Stimulated activated CD8-positive, alpha-beta memory T cell treated with anti-CD3 and anti-CD28 coated beads, Interleukin-15, amount 100 ng/mL, for 24 hours (primary cell): ENCODE data around the gene CCDC158.
"Not testable (repeated sequence)": the region's sequence is repeated elsewhere in the genome, so short reads cannot be mapped to it uniquely, and the experiment has no call there.

Experiments used
- DNase-seq: peaks from one replicate; pipeline ENCODE4 v3.0.0-alpha.2; 2020; ENCODE audit warnings: low read depth

CCDC158 gene

DNA sequence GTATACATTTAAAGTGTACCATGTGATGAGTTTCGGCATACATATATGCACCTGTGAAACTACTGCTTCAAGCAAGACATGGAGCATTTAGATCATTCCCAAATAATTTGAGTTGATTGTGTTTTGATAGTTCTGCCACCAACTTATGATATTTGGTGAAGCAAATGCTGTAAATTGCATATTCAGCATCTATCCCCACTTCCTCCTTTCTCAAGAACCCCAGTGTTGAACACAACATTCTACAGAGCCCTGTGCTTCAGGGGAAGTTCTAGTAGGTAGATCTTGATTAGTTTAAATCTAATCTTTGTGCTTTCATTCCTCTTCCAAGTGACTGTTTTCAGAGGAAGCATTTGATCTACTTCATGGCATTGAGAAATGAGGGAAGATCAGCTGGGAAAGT, 8.7 kb upstream of the CCDC158 start:
- no peak for DNase-seq

DNA sequence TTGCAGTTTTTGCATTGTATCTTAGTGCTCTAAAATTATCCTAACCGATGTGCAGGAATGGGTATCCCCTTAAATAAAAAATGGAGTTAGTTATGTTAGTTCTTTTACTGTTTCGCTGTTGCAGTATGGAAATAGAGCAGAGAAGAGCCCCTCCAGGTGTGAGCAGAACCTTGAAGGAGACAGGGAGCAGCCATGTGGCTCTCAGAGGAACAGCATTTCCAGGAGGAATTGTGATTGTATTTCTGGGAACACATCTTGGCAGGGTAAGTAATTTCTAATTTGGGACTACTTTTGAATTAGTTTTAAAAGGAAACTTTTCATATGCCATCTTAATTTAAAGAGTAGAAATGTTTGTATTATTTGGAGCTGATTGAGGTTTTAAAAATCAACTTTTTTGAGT, 5.3 kb upstream of the CCDC158 start:
- DNase-seq, result no peak

DNA sequence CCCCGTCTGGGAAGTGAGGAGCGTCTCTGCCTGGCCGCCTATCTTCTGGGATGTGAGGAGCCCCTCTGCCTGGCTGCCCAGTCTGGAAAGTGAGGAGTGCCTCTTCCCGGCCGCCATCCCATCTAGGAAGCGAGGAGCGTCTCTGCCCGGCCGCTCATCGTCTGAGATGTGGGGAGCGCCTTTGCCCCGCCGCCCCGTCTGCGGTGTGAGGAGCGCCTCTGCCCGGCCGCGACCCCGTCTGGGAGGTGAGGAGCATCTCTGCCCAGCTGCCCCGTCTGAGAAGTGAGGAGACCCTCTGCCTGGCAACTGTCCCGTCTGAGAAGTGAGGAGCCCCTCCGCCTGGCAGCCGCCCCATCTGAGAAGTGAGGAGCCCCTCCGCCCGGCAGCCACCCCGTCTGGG, 2.2 kb upstream of the CCDC158 start:
- not testable (repeated sequence) for DNase-seq

DNA sequence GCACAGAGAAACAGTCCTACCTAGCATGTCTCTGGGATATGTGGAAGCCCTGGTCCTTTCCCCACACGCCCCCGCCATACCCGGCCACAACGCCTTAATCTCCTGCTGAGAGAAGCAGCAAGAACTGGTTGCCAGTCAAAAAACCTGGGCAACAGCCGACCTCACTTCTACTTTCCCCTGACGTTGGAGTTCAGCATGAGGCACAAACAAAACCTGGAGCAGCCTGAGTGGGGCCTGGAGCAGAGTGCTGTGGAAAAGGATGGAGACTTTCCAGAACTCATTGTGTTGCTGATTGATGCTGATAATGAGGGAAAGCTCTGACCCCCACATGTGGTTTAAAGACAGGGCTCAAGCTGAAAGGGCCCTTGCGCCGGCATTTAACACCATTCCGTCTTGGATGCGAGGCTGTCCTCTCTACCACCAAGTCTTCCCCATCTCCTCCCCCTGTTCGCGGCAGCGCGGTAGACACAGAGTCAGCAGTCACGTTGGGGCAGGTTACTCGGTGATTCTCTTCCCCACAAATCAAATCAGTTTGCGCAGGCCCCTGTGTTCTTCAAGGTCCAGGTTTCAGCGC, 666 bp downstream of the CCDC158 start:
- no peak for DNase-seq

DNA sequence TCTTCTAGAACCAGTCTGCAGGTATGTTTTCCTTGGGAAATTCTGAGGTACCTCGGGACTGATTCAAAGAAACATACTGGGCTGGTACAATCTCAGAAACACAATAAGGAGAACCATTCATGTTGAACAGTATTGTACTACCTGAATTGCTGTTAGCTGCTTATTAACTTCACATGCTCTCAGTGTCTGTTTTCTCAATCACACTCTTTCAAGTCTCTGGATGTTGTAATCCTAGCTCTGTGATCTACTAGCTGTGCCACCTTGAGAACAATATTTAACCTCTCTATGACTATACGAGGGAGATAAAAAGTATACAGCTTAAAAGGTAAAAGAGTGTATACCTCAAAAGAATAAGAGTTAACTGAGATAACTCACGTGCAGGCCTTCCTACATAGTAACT, 10.3 kb downstream of the CCDC158 start:
- DNase-seq, result no peak

DNA sequence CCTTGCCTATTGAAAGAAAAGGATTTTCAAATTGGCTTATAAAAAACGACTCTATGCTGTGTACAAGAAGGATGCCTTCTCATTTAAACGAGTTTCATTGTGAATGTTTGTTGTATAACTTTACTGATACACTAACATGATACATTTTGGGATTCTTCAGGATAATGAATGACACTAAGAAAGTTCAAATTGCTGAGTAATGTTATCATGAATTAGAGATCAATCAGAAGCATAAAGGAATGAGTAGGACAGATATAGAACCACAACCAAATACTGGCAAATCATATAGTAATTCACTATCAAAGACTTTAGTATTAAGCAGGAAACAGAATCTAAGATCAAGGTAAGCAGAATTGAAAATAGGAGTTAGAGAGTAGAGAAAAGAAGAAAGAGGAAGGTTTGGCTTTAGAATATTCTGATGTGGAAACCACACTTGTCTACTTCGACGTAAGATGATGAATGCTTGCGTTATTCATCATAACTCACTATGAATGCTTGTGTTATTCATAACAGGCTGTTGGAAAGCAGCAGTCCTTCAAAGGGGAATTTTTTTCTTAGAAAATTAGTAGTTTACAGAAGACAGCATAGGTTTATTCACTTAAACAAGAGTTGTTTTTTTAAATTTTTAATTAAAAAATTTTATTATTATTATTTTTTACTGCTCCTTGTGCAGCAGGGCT, 13.4 kb downstream of the CCDC158 start:
- DNase-seq, result no peak

DNA sequence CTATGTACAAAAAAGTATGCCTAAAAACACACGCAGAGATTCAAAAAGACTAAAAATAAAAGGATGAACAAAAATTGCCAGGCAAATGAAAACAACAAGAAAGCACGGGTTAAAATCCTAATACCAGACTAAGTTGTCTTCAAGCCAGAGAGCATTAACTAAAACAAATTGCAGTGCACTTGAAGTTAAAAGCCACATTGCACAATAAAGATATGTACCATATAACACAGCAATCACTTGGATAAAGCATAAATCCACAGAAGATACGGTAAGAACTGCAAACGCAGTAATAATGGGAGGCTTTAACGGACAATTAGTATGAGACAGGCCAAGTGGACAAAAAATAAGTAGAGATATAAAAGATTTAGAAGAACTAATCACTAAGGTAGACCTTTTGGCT, 14.9 kb downstream of the CCDC158 start:
- DNase-seq, result no peak

DNA sequence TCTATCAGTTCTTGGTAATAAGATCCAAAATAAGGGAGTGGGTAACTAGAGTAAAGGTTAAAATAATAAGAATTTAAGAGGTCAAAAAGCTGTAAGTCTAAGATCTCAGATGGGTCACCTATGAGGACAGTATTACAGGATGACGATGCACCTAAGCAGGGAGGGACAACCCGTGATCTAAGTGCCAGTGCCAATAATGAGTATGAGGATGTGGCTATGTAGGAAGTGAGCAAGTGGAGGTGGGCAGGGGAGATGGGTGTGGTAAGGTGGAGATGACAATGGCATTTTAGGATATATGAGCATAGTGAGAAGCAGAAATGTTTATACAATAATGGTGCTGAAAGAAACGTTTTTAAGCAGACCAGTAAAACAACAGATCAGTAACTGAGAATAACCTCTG, 19.3 kb downstream of the CCDC158 start:
- no peak for DNase-seq

DNA sequence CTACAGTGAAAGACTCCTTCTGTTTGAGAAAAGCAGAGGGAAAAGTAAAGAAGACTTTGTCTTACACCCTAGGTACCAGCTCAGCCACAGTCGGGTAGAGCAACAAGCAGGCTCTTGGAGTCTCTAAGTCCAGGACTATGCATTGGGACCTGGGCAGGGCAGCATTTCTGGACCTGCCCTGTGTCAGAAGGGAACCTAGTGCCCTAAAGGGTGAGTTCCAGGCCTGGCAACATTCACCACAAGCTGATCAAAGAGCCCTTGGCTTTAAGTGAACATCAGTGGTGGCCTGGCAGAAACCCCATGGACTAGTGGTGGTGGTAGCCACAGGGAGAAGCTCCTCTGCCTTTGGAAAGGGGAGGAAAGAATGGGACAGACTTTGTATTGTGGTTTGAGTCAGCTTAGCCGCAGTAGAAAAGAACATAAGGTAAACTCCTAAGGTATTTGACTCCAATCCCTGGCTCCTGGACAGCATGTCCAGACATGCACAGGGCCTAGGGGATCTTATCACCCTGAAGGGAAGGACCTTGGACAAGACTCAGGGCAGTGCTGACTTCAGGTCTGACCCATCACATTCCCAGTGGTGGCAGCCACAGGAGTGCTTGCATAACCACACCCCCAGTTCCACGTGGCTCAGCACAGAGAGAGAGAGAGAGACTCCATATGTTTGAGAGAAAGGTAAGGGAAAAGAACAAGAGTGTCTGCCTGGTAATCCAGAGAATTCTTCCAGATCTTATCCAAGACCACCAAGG, 32.6 kb downstream of the CCDC158 start:
- no peak for DNase-seq

DNA sequence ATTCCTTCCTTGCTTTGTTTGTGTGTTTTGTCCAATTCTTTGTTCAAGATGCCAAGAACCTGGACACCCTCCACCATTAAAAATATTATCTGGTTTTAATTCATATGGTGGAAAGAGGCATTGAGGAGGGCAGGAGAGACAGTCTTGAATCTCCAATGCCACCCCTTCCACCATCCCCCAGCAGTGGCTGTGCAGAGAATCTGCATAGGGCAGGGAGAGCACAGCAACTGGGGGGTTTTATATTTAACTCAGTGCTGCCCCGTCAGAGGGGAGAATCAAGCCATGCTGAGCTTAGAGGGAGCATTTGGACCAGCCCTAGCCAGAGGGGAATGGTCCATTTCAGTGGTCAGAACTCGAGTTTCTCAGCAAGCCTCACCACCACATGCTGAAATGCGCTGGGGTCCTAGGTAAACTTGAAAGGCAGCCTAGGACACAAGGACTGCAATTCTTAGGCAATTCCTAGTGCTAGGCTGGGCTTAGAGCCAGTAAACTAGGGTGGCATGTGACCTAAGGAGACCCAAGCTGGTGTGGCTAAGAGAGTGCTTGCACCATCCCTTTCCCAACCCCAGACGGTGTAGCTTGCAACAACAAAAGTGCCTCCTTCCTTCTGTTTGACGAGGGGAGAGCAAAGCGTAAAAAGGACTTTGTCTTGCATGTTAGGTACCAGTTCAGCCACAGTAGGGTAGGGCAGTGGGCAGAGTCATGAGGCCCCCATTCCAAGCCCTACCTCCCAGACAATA, 34.2 kb downstream of the CCDC158 start:
- no peak for DNase-seq

DNA sequence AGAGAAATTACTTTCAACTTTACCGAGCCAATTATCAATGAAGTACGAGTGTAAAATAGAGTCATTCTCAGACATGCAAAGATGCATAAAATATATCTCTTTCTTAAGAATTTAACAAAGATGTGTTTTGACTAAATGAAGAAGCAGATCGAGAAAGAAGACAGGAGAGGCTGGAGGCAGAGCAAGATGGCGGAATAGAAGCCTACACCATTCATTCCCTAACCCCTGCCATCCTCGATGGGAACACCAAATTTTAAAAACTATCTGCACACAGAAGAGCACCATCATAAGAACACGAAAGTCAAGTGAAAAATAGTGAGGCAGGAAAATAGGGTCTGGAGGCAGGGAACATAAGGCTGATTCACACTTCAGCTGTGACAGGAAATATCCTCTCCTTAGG, 35.0 kb downstream of the CCDC158 start:
- no peak for DNase-seq

DNA sequence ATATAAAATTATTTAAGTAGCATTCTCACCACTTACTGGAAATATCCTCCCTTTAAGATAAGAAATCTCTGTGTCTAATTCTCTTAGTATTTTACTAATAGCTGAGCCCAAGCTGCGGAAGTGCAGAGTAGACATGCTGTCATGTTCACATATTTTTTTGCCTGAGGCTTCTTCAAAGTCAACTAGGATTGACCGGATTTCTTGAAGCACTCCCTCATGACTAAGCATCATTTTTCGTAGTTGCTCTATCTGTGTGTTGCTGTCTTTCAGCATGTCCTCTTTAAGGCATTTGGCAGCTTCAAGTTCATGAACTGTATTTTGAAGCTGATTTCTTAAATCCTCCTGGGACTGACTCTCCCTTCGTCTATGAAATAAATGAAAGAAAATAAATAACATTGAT, 36.9 kb downstream of the CCDC158 start:
- DNase-seq, result no peak

DNA sequence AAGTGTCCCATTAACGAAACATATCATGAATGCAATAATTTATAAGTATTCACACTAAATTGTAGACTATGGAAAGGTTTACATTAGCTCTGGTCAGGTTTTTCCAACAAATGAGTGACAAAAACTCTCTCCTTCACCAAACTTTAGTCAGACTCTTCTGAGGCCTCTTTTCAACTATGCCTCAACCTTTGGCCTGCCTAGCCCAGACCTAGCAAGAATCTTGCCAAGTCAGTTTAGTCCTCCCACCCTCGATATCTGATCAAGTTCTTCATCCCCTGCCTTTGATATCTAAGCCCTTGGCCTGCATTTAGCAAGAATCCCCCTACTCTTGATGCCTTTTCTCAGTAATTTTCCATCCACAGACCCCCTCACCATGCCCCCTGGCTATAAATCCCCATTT, 37.9 kb downstream of the CCDC158 start:
- DNase-seq, result no peak

DNA sequence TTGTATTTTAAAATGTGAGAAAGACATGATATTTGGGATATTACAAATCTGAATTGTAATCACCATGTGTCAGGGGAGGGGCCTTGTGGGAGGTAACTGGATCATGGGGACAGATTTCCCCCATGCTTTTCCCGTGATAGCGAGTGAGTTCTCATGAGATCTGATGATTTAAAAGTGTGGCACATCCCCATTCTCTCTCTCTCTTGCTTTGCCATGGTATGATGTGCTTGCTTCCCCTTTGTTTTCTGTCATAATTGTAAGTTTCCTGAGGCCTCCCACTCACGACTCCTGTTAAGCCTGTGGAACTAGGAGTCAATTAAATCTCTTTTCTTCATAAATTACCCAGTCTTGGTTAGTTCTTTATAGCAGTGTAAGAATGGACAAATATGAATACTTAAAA, 39.0 kb downstream of the CCDC158 start:
- DNase-seq, result no peak

DNA sequence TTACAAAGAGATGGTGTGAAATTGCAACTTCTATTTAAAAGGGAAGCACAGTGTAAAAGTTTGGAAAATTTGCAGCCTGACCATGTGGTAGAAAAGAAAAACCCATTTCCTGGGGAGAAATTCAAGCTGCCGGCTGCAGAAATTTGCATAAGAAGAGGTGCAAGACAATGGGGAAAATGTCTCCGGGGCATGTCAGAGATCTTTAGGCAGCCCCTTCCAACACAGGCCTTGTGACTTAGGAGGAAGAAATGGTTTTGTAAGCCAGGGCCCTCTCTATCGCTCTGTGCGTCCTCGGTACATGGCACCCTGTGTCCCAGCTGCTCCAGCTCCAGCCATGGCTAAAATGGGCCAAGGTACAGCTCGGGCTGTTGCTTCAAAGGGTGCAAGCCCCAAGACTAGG, 40.4 kb downstream of the CCDC158 start:
- no peak for DNase-seq

DNA sequence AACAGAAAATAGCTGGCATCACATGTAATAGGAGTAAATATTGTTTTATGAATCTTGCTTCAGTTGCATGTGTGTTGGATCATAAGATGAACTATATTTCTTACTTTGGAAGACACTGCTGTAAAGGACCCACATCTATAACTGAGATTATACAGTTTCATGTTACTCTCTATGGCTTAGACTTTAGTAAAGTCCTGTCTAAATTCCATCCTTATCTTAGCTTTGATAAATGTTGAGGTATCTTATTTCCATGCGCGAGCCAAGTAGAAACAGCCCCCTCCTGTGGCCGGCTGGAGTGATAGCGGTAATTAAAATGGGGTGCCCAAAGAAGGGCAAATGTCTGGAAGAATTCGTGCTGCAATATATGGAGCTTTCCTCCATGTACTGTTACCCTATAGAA, 43.0 kb downstream of the CCDC158 start:
- DNase-seq, result no peak

DNA sequence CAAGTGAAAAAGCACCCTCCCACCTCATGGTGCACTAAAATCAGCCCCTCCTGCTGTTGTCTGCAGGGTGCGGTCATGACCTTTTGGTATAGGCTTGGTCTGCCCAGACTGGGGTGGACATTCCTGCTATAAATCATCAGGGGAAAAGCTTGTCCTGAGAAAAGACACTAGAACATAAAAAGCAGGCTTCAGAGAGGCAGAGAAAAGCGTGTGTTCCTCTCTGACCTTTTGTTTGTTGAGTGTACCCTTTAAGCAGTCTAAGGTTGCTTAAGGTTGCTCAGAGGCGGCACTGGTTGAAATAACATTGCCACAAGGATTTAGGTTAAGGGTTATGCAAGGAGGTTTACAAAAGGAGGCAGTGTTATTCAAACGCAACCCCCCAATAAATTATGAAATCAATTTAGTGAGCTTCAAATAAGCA, 43.5 kb downstream of the CCDC158 start:
- DNase-seq, result no peak

DNA sequence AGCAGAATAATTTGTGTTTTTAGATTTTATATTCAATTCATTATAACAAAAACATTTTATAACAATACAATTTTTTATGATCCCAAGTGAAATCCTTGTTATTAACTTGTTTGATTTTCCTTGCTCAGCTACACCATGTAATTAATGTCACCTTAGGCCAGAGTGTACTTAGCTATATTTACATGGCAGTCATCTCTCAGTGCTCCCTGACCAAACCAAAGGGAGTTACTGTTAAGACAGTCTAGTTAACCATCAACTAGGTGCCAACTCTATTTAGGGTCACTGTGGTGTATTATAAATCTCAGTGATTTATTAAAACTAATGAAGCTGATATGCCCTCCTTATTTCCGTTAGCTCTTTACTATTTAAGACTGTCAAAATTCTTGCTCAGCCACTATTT, 44.4 kb downstream of the CCDC158 start:
- no peak for DNase-seq

DNA sequence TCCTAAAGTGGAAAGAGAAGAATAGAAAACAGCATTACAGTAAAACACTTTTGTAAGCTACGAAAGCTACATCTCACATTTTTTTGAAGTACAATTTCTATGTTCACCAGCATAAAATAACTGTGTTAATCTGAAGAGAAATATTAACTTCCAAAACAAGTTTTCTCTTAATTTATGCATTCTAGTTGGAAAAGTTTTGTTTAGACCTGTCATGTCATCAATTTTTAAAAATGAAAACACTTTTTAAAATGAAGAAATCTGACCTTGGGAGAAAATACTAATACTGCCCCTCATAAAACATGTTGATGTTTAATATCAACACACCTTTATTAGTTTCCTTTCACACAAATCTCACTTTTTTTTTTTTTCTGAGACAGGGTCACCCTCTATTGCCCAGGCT, 45.2 kb downstream of the CCDC158 start:
- no peak for DNase-seq

DNA sequence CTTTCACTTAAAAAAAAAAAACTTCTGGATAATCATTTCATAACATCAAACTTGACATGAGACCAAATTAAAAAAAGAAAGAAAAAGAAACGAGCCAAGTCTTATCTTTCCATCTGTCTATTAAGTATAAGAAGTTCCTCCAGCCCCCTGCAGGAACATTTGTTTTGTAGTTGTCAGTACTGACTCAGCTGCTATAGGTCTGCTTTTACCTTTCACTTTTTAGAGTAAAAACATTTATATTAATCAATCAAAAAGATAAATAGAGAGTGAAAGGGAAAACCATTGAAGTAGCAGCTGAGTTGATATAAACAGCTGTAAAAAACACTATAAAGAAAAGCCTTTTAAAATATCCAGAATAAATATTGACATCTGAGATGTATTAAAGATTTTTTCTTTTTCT, 46.1 kb downstream of the CCDC158 start:
- DNase-seq, result no peak

DNA sequence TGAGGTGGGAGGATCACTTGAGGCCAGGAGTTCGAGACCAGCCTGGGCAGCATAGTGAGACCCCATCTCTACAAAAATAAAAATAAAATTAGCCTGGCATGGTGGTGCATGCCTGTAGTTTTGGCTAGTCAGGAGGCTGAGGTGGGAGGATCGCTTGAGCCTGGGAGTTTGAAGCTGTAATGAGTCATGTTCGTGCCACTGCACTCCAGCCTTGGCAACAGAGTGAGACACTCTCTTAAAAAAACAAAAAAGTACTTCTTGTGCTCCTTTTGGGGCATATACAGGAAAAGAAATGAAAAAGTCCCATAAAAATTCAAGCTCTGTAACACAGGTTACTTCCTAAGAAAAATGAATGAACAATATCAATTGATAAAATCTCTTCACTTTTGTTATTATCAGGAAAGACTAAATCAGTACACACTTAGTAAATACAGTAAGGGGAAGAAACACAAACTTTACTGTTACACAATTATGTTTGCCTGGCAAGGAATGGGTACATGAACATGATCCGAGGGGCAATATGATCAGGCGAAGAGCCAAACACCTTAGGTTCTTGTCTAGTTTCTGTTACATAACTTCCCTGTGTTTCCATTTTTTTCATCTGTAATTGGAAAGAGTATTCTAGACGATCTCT, 46.9 kb downstream of the CCDC158 start:
- DNase-seq, result no peak

DNA sequence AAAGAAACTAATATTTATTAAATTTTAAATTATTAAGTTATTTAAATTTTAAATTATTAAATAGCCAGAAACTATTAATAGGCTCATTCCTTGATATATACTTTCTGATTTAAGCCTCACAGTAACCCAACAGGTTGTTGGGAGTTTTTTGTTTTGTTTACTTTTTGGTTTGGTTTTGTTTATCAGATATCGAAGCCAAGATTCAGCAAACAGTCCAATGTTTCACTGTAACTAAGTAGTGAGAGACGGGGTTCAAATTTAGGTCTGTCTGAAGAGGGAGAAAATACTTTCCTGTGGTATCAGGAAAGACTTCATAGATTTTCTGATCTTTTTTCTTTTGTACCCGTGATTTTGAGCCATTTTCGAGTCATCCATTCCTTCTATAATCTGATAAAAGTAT, 54.2 kb downstream of the CCDC158 start:
- DNase-seq, result no peak
